H1 (cell line): ENCODE data around the gene C3AR1. TPM values are rescaled to one million over a fixed set of nuclear protein-coding genes. Genes with fewer than 3 reads are reported as not detected.

ENCODE experiments used
- CEBPB ChIP-seq: IDR thresholded peaks from 2 replicates; pipeline ENCODE4 v1.6.1; 2012; ENCODE audit warnings: low read depth, low read length
- PHF8 ChIP-seq: fragments of 200-600 bp; sonication (generic); conservative IDR thresholded peaks from 2 replicates; pipeline ENCODE4 v1.7.1; 2012; ENCODE audit warnings: low read depth, mild to moderate bottlenecking, inconsistent platforms, low read length, moderate library complexity
- TCF12 ChIP-seq: IDR thresholded peaks from 2 replicates; pipeline ENCODE4 v1.6.1; 2011; ENCODE audit warnings: low read depth, mild to moderate bottlenecking, low read length
- polyA plus RNA-seq, 7 experiments: library from polyadenylated mRNA; depleted of rRNA in 3 of 7; stranded (reverse) in 5 of 7; unstranded in 2 of 7; fragments of >200 nt in 5 of 7; fragments of 200-250 nt in 2 of 7; gene quantifications; 1 replicate in 5 of 7; 2 replicates in 1 of 7; 4 replicates in 1 of 7; pipeline versions ENCODE4 v1.2.1 to v1.2.3, GENCODE V29; 2011 to 2013; ENCODE audit warnings: missing spikeins in 2 of 7, mixed read lengths in 2 of 7
- total RNA-seq: library from RNA; stranded (reverse); fragmentation: NEBNext Ultra II Directional; extraction: Animal tissue kit (Norgen Biotek cat#: 25700); gene quantifications from 2 replicates; pipeline ENCODE4 v1.2.1, GENCODE V29; 2021
- TF ChIP-seq, protein P1 (sequence below): IDR thresholded peaks from 2 replicates; pipeline ENCODE4 v1.6.1; 2011; ENCODE audit warnings: low read depth, mild to moderate bottlenecking, low read length; ENCODE audit not compliant: insufficient read depth
- TF ChIP-seq, protein P2 (sequence below): IDR thresholded peaks from 2 replicates; pipeline ENCODE4 v1.6.1; 2012; ENCODE audit warnings: inconsistent platforms

The C3AR1 gene
- total and polyA plus RNA-seq, 2 of the 8 experiments (the other 6 are each of a cell fraction or from before 2014, with no cell fraction given), result not detected

DNA sequence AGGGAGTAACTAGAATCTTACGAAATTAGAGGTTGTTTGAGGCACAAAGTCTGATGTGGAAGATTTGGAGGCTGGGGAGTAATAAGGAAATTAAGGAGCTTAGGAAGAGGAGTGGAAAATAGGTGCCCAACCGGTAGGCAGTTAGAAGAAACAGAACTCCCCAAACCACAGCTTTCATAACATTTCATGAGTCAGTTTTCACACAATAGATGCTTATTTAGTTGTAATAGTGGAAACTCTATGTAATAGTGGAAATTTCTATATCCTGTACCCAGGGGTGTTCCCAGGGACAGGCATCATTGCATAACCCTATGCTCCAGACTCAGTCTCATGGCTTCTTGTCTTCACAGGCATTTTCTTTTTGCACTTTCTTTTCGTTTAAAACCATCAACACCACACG lies 8.3 kb downstream of the C3AR1 start (continued):
- TF ChIP-seq PHF8 (no peak), TCF12 (no peak), CEBPB (no peak)
- TF ChIP-seq, protein P1, sequence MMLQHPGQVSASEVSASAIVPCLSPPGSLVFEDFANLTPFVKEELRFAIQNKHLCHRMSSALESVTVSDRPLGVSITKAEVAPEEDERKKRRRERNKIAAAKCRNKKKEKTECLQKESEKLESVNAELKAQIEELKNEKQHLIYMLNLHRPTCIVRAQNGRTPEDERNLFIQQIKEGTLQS, result no peak
- TF ChIP-seq, protein P2, sequence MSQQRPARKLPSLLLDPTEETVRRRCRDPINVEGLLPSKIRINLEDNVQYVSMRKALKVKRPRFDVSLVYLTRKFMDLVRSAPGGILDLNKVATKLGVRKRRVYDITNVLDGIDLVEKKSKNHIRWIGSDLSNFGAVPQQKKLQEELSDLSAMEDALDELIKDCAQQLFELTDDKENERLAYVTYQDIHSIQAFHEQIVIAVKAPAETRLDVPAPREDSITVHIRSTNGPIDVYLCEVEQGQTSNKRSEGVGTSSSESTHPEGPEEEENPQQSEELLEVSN, result no peak
